HCT116 (cell line): ENCODE data around the gene MEG3. TPM values are rescaled to one million over a fixed set of nuclear protein-coding genes. Genes with fewer than 3 reads are reported as not detected.

Experiments used
- ATAC-seq: fragments of 200-7000 bp; cut with Tn5 transposase; 2 replicates; pipeline ENCODE4 v1.9.1; 2020; ENCODE audit warnings: mild to moderate bottlenecking, moderate library complexity
- BruUV-seq: library from RNA; stranded (reverse); fragments of 400-500 nt; replicated peaks from 2 replicates; lab custom pipeline; 2021; lab: Mats Ljungman, UMichigan
- CTCF ChIA-PET: fragments of 300-600 bp; sonication (Branson Sonifier 250); formaldehyde crosslinking; loops from one replicate; lab custom pipeline; 2021; ENCODE audit warnings: antibody characterized with exemption; lab: Charles Lee
- POLR2A ChIA-PET: fragments of 300-600, 350-600 bp; sonication (Branson Sonifier 250); formaldehyde crosslinking; loops from one replicate; lab custom pipeline; 2021; ENCODE audit warnings: antibody characterized with exemption; lab: Charles Lee
- RAD21 ChIA-PET, 2 experiments: fragments of 300-600 bp; sonication (Branson Sonifier 250); formaldehyde crosslinking; loops; one replicate each; lab custom pipeline; 2023; ENCODE audit warnings: low total read pairs in 2 of 2; ENCODE audit not compliant: uncharacterized antibody in 2 of 2, unreplicated experiment in 2 of 2, low non-redundant PET in 1 of 2; lab: Charles Lee
- DNase-seq: peaks from one replicate; pipeline ENCODE4 v3.0.0-alpha.2; 2010; ENCODE audit warnings: low read depth, low spot score
- H2AFZ ChIP-seq: fragments of 200-600 bp; shearing (Covaris generic), sonication (generic); 2 replicates; pipeline ENCODE4 v1.6.1; 2017; ENCODE audit warnings: low read depth, mixed run types, mixed read lengths, antibody characterized with exemption, low read length; ENCODE audit not compliant: poor library complexity, severe bottlenecking
- H3K27ac ChIP-seq: 2 replicates; pipeline ENCODE4 v1.5.1; 2012; ENCODE audit warnings: low read depth, low read length
- H3K27me3 ChIP-seq: fragments of 200-600 bp; sonication (generic); 2 replicates; pipeline ENCODE4 v1.6.1; 2016; ENCODE audit warnings: mixed run types, low read length, mixed read lengths; ENCODE audit not compliant: insufficient read depth
- H3K36me3 ChIP-seq, 2 experiments: fragments of 200-500 bp in 1 of 2; fragments of 200-600 bp in 1 of 2; sonication (Bioruptor generic) in 1 of 2; sonication (generic) in 1 of 2; 2 replicates each; pipeline versions ENCODE4 v1.5.1 to v1.6.1; 2014 to 2016; ENCODE audit warnings: low read length in 2 of 2, inconsistent platforms in 1 of 2, mixed read lengths in 1 of 2, mixed run types in 1 of 2; ENCODE audit not compliant: insufficient read depth in 2 of 2, control insufficient read depth in 1 of 2
- H3K4me1 ChIP-seq, 2 experiments: fragments of 200-600 bp in 1 of 2; sonication (generic) in 1 of 2; 2 replicates each; pipeline versions ENCODE4 v1.5.1 to v1.6.1; 2012 to 2017; ENCODE audit warnings: low read length in 2 of 2, inconsistent platforms in 1 of 2, mild to moderate bottlenecking in 1 of 2, mixed read lengths in 1 of 2, mixed run types in 1 of 2, moderate library complexity in 1 of 2; ENCODE audit not compliant: insufficient read depth in 2 of 2, control insufficient read depth in 1 of 2
- H3K4me2 ChIP-seq: fragments of 200-600 bp; sonication (generic); 2 replicates; pipeline ENCODE4 v1.6.1; 2017; ENCODE audit warnings: mixed run types, low read length, mixed read lengths
- H3K4me3 ChIP-seq, 2 experiments: fragments of 200-600 bp in 1 of 2; sonication (generic) in 1 of 2; replicated peaks in 1 of 2; 2 replicates each; pipeline ENCODE4 v1.5.1; 2011 to 2016; ENCODE audit warnings: low read length in 2 of 2, control low read depth in 1 of 2, low read depth in 1 of 2, mild to moderate bottlenecking in 1 of 2, mixed read lengths in 1 of 2, mixed run types in 1 of 2
- H3K79me2 ChIP-seq: fragments of 200-600 bp; sonication (generic); 2 replicates; pipeline ENCODE4 v1.6.1; 2017; ENCODE audit warnings: mild to moderate bottlenecking, mixed run types, low read length, moderate library complexity, mixed read lengths; ENCODE audit not compliant: insufficient read depth
- H3K9ac ChIP-seq: fragments of 200-600 bp; sonication (generic); 2 replicates; pipeline ENCODE4 v1.6.1; 2016; ENCODE audit warnings: low read length, mixed read lengths
- H3K9me2 ChIP-seq: fragments of 200-600 bp; sonication (generic), shearing (Covaris generic); 2 replicates; pipeline ENCODE4 v1.6.1; 2017; ENCODE audit warnings: mixed run types, mild to moderate bottlenecking, moderate library complexity; ENCODE audit not compliant: insufficient read depth
- H3K9me3 ChIP-seq, 2 experiments: fragments of 200-500 bp in 1 of 2; fragments of 200-600 bp in 1 of 2; sonication (Bioruptor generic) in 1 of 2; sonication (generic) in 1 of 2; 2 replicates each; pipeline ENCODE4 v1.6.1; 2014 to 2017; ENCODE audit warnings: low read length in 2 of 2, mixed read lengths in 2 of 2, inconsistent platforms in 1 of 2, low read depth in 1 of 2, mild to moderate bottlenecking in 1 of 2, mixed run types in 1 of 2, moderate library complexity in 1 of 2; ENCODE audit not compliant: control insufficient read depth in 1 of 2, insufficient read depth in 1 of 2
- H4K20me1 ChIP-seq: fragments of 200-600 bp; sonication (generic), shearing (Covaris generic); 2 replicates; pipeline ENCODE4 v1.6.1; 2017; ENCODE audit warnings: mixed run types, mild to moderate bottlenecking, moderate library complexity; ENCODE audit not compliant: insufficient read depth
- ATF3 ChIP-seq: IDR thresholded peaks from 2 replicates; pipeline ENCODE4 v1.6.1; 2012
- CBX3 ChIP-seq: IDR thresholded peaks from 2 replicates; pipeline ENCODE4 v1.6.1; 2012; ENCODE audit warnings: low read depth
- CEBPB ChIP-seq: IDR thresholded peaks from 2 replicates; pipeline ENCODE4 v1.6.1; 2012; ENCODE audit warnings: low read depth
- CTCF ChIP-seq, 3 experiments: fragments of 200-600 bp in 1 of 3; sonication (generic) in 1 of 3; IDR thresholded peaks in 2 of 3; conservative IDR thresholded peaks in 1 of 3; 2 replicates each; pipeline ENCODE4 v1.5.1; 2012 to 2017; ENCODE audit warnings: low read depth in 2 of 3, low read length in 2 of 3, antibody characterized with exemption in 1 of 3, borderline replicate concordance in 1 of 3, control low read depth in 1 of 3, mild to moderate bottlenecking in 1 of 3, mixed read lengths in 1 of 3, mixed run types in 1 of 3, moderate library complexity in 1 of 3; ENCODE audit not compliant: insufficient read depth in 1 of 3
- EGR1 ChIP-seq: IDR thresholded peaks from 2 replicates; pipeline ENCODE4 v1.6.1; 2012; ENCODE audit warnings: low read depth
- ELF1 ChIP-seq: IDR thresholded peaks from 2 replicates; pipeline ENCODE4 v1.6.1; 2012; ENCODE audit warnings: low read depth, borderline replicate concordance
- EZH2phosphoT487 ChIP-seq: fragments of 200-600 bp; IDR thresholded peaks from 2 replicates; pipeline ENCODE4 v1.6.1; 2018; ENCODE audit warnings: antibody characterized with exemption, borderline replicate concordance
- FOSL1 ChIP-seq: IDR thresholded peaks from 2 replicates; pipeline ENCODE4 v1.6.1; 2012; ENCODE audit warnings: low read depth
- JUND ChIP-seq: IDR thresholded peaks from 2 replicates; pipeline ENCODE4 v1.6.1; 2012
- POLR2A ChIP-seq: IDR thresholded peaks from 2 replicates; pipeline ENCODE4 v1.7.0; 2011; ENCODE audit warnings: borderline replicate concordance; ENCODE audit not compliant: insufficient read depth, insufficient read length; ENCODE audit errors: extremely low read depth
- POLR2AphosphoS5 ChIP-seq: IDR thresholded peaks from 2 replicates; pipeline ENCODE4 v1.6.1; 2011; ENCODE audit warnings: mild to moderate bottlenecking, low read depth, low read length, moderate library complexity
- RAD21 ChIP-seq: IDR thresholded peaks from 2 replicates; pipeline ENCODE4 v1.6.1; 2012; ENCODE audit warnings: low read depth, mild to moderate bottlenecking
- SIN3A ChIP-seq: IDR thresholded peaks from 2 replicates; pipeline ENCODE4 v1.6.1; 2012; ENCODE audit warnings: low read depth
- SRF ChIP-seq: IDR thresholded peaks from 2 replicates; pipeline ENCODE4 v1.6.1; 2012; ENCODE audit warnings: low read depth
- YY1 ChIP-seq: IDR thresholded peaks from 2 replicates; pipeline ENCODE4 v1.6.1; 2011; ENCODE audit warnings: low read length, low read depth, moderate library complexity, mild to moderate bottlenecking; ENCODE audit not compliant: insufficient replicate concordance; ENCODE audit errors: extremely low read depth
- ZFX ChIP-seq: fragments of 450-650 bp; IDR thresholded peaks from 2 replicates; pipeline ENCODE4 v1.6.1; 2017
- ZNF274 ChIP-seq: fragments of 200-500 bp; sonication (Bioruptor generic); IDR thresholded peaks from 2 replicates; pipeline ENCODE4 v1.6.1; 2014; ENCODE audit warnings: mild to moderate bottlenecking, low read depth, low read length, inconsistent platforms
- intact Hi-C: fragments of 100-400 bp; cut with micrococcal nuclease; formaldehyde crosslinking; loops from 2 replicates; pipeline ENCODE4 v1.10.0; 2022
- total RNA-seq: library from RNA; stranded (reverse); gene quantifications from one replicate; pipeline ENCODE4 v1.2.1, GENCODE V29; 2021; ENCODE audit not compliant: unreplicated experiment
- TF ChIP-seq, protein P1 (sequence below): IDR thresholded peaks from 2 replicates; pipeline ENCODE4 v1.6.1; 2012

MEG3 gene
- total RNA-seq, 1 experiment from 2014 or later, result 2.5 TPM

DNA sequence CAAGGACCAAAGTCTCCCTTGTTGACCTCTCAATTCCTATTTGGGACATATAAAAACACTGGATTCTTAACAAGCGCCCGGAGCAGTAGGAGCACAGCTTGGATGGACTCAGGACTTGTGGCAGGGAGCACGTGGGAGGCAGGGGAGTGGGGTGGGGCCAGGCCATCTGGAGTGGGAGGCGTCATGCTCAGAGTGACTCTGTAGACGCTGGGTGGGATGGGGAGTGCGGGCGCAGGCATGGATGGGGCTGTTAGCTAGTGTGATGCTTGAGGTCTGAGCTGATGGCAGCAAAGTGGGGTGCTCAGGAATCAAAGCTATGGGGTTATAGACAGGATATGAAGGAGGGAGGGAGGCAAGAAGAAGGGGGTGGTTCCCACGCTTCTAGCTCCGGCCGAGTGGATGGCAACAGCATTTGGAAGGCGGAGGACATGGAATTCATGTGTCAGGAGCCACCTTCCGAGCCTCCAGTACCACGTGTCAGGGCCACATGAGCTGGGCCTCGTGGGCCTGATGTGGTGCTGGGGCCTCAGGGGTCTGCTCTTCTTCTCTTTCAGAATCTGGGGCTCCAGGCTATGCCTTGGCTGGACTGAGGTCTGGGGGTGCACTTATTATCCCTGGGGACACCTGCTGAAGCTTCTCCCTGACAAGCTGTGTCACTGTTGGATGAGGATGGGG lies 26.2 kb downstream of the MEG3 start (continued):
- TF ChIP-seq JUND (no peak), EZH2phosphoT487 (no peak), SIN3A (no peak), ELF1 (no peak), CBX3 (no peak), POLR2AphosphoS5 (no peak)

- no peaks in the 10 kb centered on the region for H3K27me3 ChIP-seq
- no peak overlapping the region for H3K27ac ChIP-seq
- ChIA-PET CTCF (no interaction called here), POLR2A (no interaction called here), RAD21 (no interaction called here)
- no peaks in the 10 kb centered on the region for H3K79me2 ChIP-seq
- BruUV-seq, result no TSS peak
- no peak overlapping the region for H3K4me3 ChIP-seq
- ATAC-seq (no peak), DNase-seq (no peak)
- no peaks in the 10 kb centered on the region for H3K9me3 ChIP-seq
- H3K36me3 ChIP-seq, result no peaks in the 10 kb centered on the region
- no peaks in the 10 kb centered on the region for H4K20me1 ChIP-seq
- no peak overlapping the region for H3K9ac ChIP-seq
- no peak overlapping the region for H2AFZ ChIP-seq
- H3K9me2 ChIP-seq, result no peaks in the 10 kb centered on the region
- H3K4me1 ChIP-seq, result peaks cover 0 to 14% of the 10 kb centered on the region in 2 experiments; a peak in 3 of 4 replicates
- TF ChIP-seq ZFX, result no peak
- TF ChIP-seq, protein P1, sequence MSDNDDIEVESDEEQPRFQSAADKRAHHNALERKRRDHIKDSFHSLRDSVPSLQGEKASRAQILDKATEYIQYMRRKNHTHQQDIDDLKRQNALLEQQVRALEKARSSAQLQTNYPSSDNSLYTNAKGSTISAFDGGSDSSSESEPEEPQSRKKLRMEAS, result no peak
- TF ChIP-seq EGR1, result no peak
- no peak for TF ChIP-seq POLR2A
- TF ChIP-seq SIN3A, result no peak
- no peak for TF ChIP-seq ZNF274
- no peak for TF ChIP-seq CEBPB
- TF ChIP-seq CTCF (IDR thresholded peaks at IDR 0.05 in 2 of 3, conservative IDR thresholded peaks at IDR 0.05 in 1 of 3; ENCODE audit: borderline replicate concordance in 1 of 3, insufficient read depth in 1 of 3, low read depth in 2 of 3, low read length in 2 of 3), result no peak
- TF ChIP-seq JUND, result no peak
- no peak for TF ChIP-seq ATF3
- no peak for TF ChIP-seq CBX3
- no peak for TF ChIP-seq FOSL1
- no peak for TF ChIP-seq SRF
- no peak for TF ChIP-seq YY1
- TF ChIP-seq EZH2phosphoT487, result no peak
- TF ChIP-seq RAD21, result no peak
- TF ChIP-seq, all 23 proteins: peak for 0
- no peak overlapping the region for H3K4me2 ChIP-seq
- intact Hi-C loops, result no loop called here
These were observed 28.5 kb downstream of the MEG3 start for GRCh38 chr14:100854435-100854834.
